Measurements from ENCODE around the gene MAMSTR.

GRCh38 chr19:48739404-48740163 is 20.1 kb upstream of the MAMSTR start:
- TF ChIP-seq CTCF (tag by site-specific recombination; IDR thresholded peaks at IDR 0.05) (no peak), YY1 (tag by site-specific recombination; IDR thresholded peaks at IDR 0.05) (no peak), ZNF521 (tag by site-specific recombination; IDR thresholded peaks at IDR 0.05) (no peak), REST (tag by site-specific recombination; IDR thresholded peaks at IDR 0.05) (no peak)
